ENCODE measurements around the gene CFAP46. TPM values are rescaled to one million over a fixed set of nuclear protein-coding genes. Genes with fewer than 3 reads are reported as not detected.
"Not testable (repeated sequence)": the region's sequence is repeated elsewhere in the genome, so short reads cannot be mapped to it uniquely, and the experiment has no call there.

The CFAP46 gene
- total and polyA plus RNA-seq, 4 donors, result 3.1 to 18.8 (median 7.1) TPM

DNA sequence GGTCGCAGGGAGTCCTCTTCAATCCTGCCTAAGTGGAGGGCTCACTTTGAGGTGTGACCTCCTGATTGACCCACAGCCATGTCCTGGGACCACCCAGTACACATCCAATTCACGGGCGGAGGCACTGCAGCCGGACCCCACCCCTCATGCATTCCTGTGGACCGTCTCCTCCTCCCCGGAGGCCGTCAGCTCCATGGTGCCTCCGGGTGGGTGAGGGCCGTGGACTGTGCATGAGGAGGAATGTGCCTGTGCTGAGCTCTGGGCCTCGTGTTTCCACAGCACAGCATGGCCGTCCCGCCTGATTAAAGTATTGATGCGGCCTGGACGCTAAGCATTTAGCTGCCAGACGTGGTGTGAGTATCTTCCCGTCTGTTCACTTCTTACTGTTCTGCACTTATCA lies 52.8 kb downstream of the CFAP46 start:
- H3K27ac ChIP-seq (ENCODE audit: low read depth in 1 of 2, low read length in 1 of 2), result no peak overlapping the region
- ATAC-seq (ENCODE audit: insufficient read depth, low FRiP score) (no peak), DNase-seq (peak in 1 of 3 donors; percentile 10)
- no peak overlapping the region for H3K9ac ChIP-seq (ENCODE audit: insufficient read depth in 1 of 2, low read length in 2 of 2)
- WGBS, 2 donors, result 54 to 81% methylated on average over 16 of the region's 16 CpGs
- no peaks in the 10 kb centered on the region for H3K36me3 ChIP-seq (ENCODE audit: control insufficient read depth in 4 of 4, insufficient read depth in 4 of 4, low read length in 4 of 4)
- TF ChIP-seq, protein P1, sequence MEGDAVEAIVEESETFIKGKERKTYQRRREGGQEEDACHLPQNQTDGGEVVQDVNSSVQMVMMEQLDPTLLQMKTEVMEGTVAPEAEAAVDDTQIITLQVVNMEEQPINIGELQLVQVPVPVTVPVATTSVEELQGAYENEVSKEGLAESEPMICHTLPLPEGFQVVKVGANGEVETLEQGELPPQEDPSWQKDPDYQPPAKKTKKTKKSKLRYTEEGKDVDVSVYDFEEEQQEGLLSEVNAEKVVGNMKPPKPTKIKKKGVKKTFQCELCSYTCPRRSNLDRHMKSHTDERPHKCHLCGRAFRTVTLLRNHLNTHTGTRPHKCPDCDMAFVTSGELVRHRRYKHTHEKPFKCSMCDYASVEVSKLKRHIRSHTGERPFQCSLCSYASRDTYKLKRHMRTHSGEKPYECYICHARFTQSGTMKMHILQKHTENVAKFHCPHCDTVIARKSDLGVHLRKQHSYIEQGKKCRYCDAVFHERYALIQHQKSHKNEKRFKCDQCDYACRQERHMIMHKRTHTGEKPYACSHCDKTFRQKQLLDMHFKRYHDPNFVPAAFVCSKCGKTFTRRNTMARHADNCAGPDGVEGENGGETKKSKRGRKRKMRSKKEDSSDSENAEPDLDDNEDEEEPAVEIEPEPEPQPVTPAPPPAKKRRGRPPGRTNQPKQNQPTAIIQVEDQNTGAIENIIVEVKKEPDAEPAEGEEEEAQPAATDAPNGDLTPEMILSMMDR (IDR thresholded peaks at IDR 0.05; ENCODE audit: control extremely low read depth, extremely low read depth), result no peak
- H3K4me1 ChIP-seq (ENCODE audit: control insufficient read depth in 5 of 5, insufficient read depth in 5 of 5, low read length in 5 of 5), result peaks cover 0 to 6% (median 3%) of the 10 kb centered on the region in 5 donors
- H3K4me3 ChIP-seq, result no peak overlapping the region
- H3K9me3 ChIP-seq (ENCODE audit: control insufficient read depth in 4 of 4, insufficient read depth in 3 of 4, low read length in 3 of 4), result peaks cover 0 to 4% (median 0%) of the 10 kb centered on the region in 4 donors
- H3K27me3 ChIP-seq (ENCODE audit: control insufficient read depth in 3 of 3, insufficient read depth in 3 of 3, low read length in 2 of 3), result peaks cover 0 to 13% (median 8%) of the 10 kb centered on the region in 3 donors

DNA sequence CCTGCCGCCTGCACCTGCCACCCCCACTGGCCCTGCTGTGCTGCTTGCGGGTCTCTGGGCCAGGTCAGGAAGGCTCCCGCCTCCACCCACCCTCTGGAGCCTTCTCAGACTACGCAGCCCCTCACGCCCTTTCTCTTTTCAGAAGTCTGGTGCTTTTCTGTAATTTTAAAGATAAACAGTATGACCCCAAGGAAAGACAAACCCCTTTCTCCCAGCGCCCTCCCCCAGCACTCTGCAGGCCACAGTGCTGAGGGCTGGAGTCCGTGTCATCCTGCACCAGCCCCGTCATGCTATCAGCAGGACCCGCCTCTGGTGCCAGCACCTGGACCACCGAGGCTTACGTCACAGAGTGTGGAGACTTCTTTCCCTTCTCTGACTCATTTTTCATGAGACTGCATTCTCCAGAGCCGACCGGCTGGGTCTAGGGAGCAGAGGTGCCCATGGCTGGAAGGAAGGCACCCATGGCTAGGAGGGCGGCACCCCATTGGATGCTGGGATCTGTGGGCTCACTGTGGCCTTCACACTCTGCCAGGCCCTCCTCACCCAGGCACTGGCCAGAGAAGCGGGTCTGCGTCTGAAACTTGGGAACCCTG lies 53.4 kb downstream of the CFAP46 start:
- no peak overlapping the region for H3K27ac ChIP-seq (ENCODE audit: low read depth in 1 of 2, low read length in 1 of 2)
- TF ChIP-seq, protein P1 (IDR thresholded peaks at IDR 0.05; ENCODE audit: control extremely low read depth, extremely low read depth), result no peak
- H3K4me3 ChIP-seq, result no peak overlapping the region
- no peaks in the 10 kb centered on the region for H3K36me3 ChIP-seq (ENCODE audit: control insufficient read depth in 4 of 4, insufficient read depth in 4 of 4, low read length in 4 of 4)
- DNase-seq, result no peak
- 80 to 81% methylated on average over 16 of the region's 16 CpGs for WGBS, 2 donors
- H3K27me3 ChIP-seq (ENCODE audit: control insufficient read depth in 3 of 3, insufficient read depth in 3 of 3, low read length in 2 of 3), result peaks cover 0 to 13% (median 6%) of the 10 kb centered on the region in 3 donors
- ATAC-seq (ENCODE audit: insufficient read depth, low FRiP score), result no peak
- no peak overlapping the region for H3K9ac ChIP-seq (ENCODE audit: insufficient read depth in 1 of 2, low read length in 2 of 2)
- H3K4me1 ChIP-seq (ENCODE audit: control insufficient read depth in 5 of 5, insufficient read depth in 5 of 5, low read length in 5 of 5), result peaks cover 0 to 6% (median 3%) of the 10 kb centered on the region in 5 donors
- H3K9me3 ChIP-seq (ENCODE audit: control insufficient read depth in 4 of 4, insufficient read depth in 3 of 4, low read length in 3 of 4), result peaks cover 0 to 4% (median 0%) of the 10 kb centered on the region in 4 donors

DNA sequence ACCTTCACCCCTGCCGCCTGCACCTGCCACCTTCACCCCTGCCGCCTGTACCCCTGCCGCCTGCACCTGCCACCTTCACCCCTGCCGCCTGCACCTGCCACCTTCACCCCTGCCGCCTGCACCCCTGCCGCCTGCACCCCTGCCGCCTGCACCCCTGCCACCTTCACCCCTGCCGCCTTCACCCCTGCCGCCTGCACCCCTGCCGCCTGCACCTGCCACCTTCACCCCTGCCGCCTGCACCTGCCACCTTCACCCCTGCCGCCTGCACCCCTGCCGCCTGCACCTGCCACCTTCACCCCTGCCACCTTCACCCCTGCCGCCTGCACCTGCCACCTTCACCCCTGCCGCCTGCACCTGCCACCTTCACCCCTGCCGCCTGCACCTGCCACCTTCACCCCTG lies 53.9 kb downstream of the CFAP46 start:
- H3K9ac ChIP-seq (ENCODE audit: insufficient read depth in 1 of 2, low read length in 2 of 2); H3K4me1 ChIP-seq (ENCODE audit: control insufficient read depth in 5 of 5, insufficient read depth in 5 of 5, low read length in 5 of 5); H3K36me3 ChIP-seq (ENCODE audit: control insufficient read depth in 4 of 4, insufficient read depth in 4 of 4, low read length in 4 of 4); H3K9me3 ChIP-seq (ENCODE audit: control insufficient read depth in 4 of 4, insufficient read depth in 3 of 4, low read length in 3 of 4); H3K27ac ChIP-seq (ENCODE audit: low read depth in 1 of 2, low read length in 1 of 2); ATAC-seq (ENCODE audit: insufficient read depth, low FRiP score); H3K4me3 ChIP-seq: not testable (repeated sequence)
- peak in 1 of 3 donors; percentile 12 for DNase-seq
- H3K27me3 ChIP-seq (ENCODE audit: control insufficient read depth in 3 of 3, insufficient read depth in 3 of 3, low read length in 2 of 3), result peaks cover 0 to 13% (median 4%) of the 10 kb centered on the region in 3 donors
- WGBS, 2 donors, result 89 to 90% methylated on average over 15 of the region's 16 CpGs

DNA sequence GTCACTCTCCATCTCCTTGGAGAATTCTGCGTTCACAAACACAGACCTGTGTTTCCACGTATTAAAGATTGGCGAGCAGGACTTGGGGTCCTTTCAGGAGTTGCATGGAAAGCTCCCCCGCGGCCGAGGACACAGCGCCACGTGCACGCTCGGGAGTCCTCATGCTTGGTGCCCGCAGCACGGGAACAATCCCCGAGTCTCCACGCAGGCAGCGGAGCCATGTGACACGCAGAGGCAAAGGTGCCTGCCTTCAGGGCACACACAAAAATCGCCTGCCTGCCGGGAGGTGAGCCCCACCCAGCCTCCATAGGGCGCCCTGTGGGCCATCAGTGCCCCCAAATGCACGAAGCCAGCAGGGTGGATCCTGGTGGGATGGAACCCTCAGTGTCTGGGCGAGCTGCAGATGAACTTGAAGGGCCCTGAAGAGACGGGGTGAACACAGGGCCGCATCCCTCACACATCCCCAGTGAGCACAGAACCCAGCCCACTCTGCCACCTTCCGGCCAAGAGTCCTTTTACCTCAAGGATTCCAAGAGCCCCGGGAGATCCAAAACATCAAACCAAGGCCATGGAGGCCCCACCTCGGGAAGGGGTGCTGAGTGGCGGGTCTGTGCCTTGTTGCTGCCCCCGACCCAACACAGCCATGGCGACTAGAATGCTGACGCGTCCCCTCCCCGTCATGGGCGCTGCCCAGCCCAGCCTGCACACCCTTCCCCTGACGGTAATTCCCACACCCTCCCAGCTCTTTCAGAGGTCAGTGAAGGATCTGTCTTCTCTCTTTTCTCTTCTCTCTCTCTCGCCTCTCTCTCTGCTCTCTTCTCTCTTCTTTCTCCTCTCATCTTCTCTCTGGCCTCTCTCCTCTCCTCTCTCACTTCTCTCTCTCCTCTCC lies 55.9 kb downstream of the CFAP46 start:
- no peak overlapping the region for H3K27ac ChIP-seq (ENCODE audit: low read depth in 1 of 2, low read length in 1 of 2)
- peaks cover 0 to 6% (median 0%) of the 10 kb centered on the region in 4 donors for H3K9me3 ChIP-seq (ENCODE audit: control insufficient read depth in 4 of 4, insufficient read depth in 3 of 4, low read length in 3 of 4)
- no peak overlapping the region for H3K4me3 ChIP-seq
- H3K36me3 ChIP-seq (ENCODE audit: control insufficient read depth in 4 of 4, insufficient read depth in 4 of 4, low read length in 4 of 4), result no peaks in the 10 kb centered on the region
- 66 to 73% methylated on average over 35 of the region's 35 CpGs for WGBS, 2 donors
- H3K27me3 ChIP-seq (ENCODE audit: control insufficient read depth in 3 of 3, insufficient read depth in 3 of 3, low read length in 2 of 3), result peaks cover 0 to 13% (median 4%) of the 10 kb centered on the region in 3 donors
- peaks cover 0 to 3% (median 0%) of the 10 kb centered on the region in 5 donors for H3K4me1 ChIP-seq (ENCODE audit: control insufficient read depth in 5 of 5, insufficient read depth in 5 of 5, low read length in 5 of 5)
- peak in 2 of 3 donors; percentile 18 to 33 for DNase-seq
- TF ChIP-seq, protein P1 (IDR thresholded peaks at IDR 0.05; ENCODE audit: control extremely low read depth, extremely low read depth), result no peak
- ATAC-seq (ENCODE audit: insufficient read depth, low FRiP score), result no peak
- H3K9ac ChIP-seq (ENCODE audit: insufficient read depth in 1 of 2, low read length in 2 of 2), result no peak overlapping the region

All from lung (tissue), 12 donors.